Smooth muscle cell of the brain vasculature (primary cell): Measurements from ENCODE around the gene ARHGEF4.
A peak's percentile ranks its signal among the peaks of the same experiment; 100 is the strongest.

Experiments used
- DNase-seq: peaks from one replicate; pipeline ENCODE4 v3.0.0-alpha.2; 2012; ENCODE audit warnings: low read depth, low spot score

The ARHGEF4 gene

GRCh38 chr2:130851624-130852382 is 15.1 kb downstream of the ARHGEF4 start:
- DNase-seq: no peak

GRCh38 chr2:130852521-130853115 is 15.9 kb downstream of the ARHGEF4 start:
- DNase-seq: no peak

GRCh38 chr2:130853391-130853790 is 16.7 kb downstream of the ARHGEF4 start:
- DNase-seq: no peak

GRCh38 chr2:130854301-130854700 is 17.6 kb downstream of the ARHGEF4 start:
- no peak for DNase-seq

- DNase-seq: no peak
These were observed 28.4 kb downstream of the ARHGEF4 start for GRCh38 chr2:130864830-130865800.

- DNase-seq: no peak
These were observed 32.9 kb downstream of the ARHGEF4 start for GRCh38 chr2:130869441-130870160.

- no peak for DNase-seq
These were observed 33.4 kb downstream of the ARHGEF4 start for GRCh38 chr2:130870161-130870485.

GRCh38 chr2:130870779-130871178 is 34.1 kb downstream of the ARHGEF4 start:
- no peak for DNase-seq

GRCh38 chr2:130871843-130872740 is 35.4 kb downstream of the ARHGEF4 start:
- no peak for DNase-seq

GRCh38 chr2:130872741-130873125 is 36.0 kb downstream of the ARHGEF4 start:
- DNase-seq: no peak

GRCh38 chr2:130873700-130874346 is 37.1 kb downstream of the ARHGEF4 start:
- DNase-seq: peak; percentile 40

- DNase-seq: no peak
These were observed 37.8 kb downstream of the ARHGEF4 start for GRCh38 chr2:130874512-130874911.

GRCh38 chr2:130875935-130876334 is 39.2 kb downstream of the ARHGEF4 start:
- no peak for DNase-seq

- DNase-seq: no peak
These were observed 40.5 kb downstream of the ARHGEF4 start for GRCh38 chr2:130877258-130877657.

GRCh38 chr2:130878316-130878715 is 41.6 kb downstream of the ARHGEF4 start:
- no peak for DNase-seq

GRCh38 chr2:130878933-130879332 is 42.2 kb downstream of the ARHGEF4 start:
- no peak for DNase-seq

- DNase-seq: no peak
These were observed 45.5 kb downstream of the ARHGEF4 start for GRCh38 chr2:130882111-130882690.

GRCh38 chr2:130882991-130883390 is 46.3 kb downstream of the ARHGEF4 start:
- DNase-seq: no peak

GRCh38 chr2:130883496-130883895 is 46.8 kb downstream of the ARHGEF4 start:
- no peak for DNase-seq

GRCh38 chr2:130884013-130884412 is 47.3 kb downstream of the ARHGEF4 start:
- DNase-seq: no peak
